IMR-90 (cell line): ENCODE results near the gene PALM3. TPM values are rescaled to one million over a fixed set of nuclear protein-coding genes. Genes with fewer than 3 reads are reported as not detected.

ENCODE experiments used
- ATAC-seq: fragments of 200-7000 bp; cut with Tn5 transposase; 2 replicates; pipeline ENCODE4 v1.9.1; 2020; ENCODE audit warnings: low read depth, mild to moderate bottlenecking, moderate library complexity
- BruUV-seq: library from RNA; stranded (reverse); fragments of 400-500 nt; replicated peaks from 2 replicates; lab custom pipeline; 2021; lab: Mats Ljungman, UMichigan
- CTCF ChIA-PET: fragments of 300-600 bp; formaldehyde crosslinking; extraction: SDS; loops from one replicate; lab custom pipeline; 2021; ENCODE audit warnings: antibody characterized with exemption; lab: Yijun Ruan, JAX
- POLR2A ChIA-PET: fragments of 300-600 bp; sonication (Branson Sonifier 250); formaldehyde crosslinking; loops from one replicate; lab custom pipeline; 2022; ENCODE audit warnings: antibody characterized with exemption; ENCODE audit not compliant: unreplicated experiment; lab: Charles Lee
- DNase-seq: peaks from one replicate; pipeline ENCODE4 v3.0.0; 2013
- H2AFZ ChIP-seq: replicated peaks from 2 replicates; pipeline ENCODE3; 2013; ENCODE audit warnings: low read length, mild to moderate bottlenecking; ENCODE audit not compliant: poor library complexity
- H2AK5ac ChIP-seq: 2 replicates; pipeline ENCODE4 v1.6.1; 2013; ENCODE audit warnings: low read depth, low read length, inconsistent platforms
- H2AK9ac ChIP-seq: replicated peaks from 2 replicates; pipeline ENCODE3; 2013; ENCODE audit warnings: mild to moderate bottlenecking, low read depth, low read length, moderate library complexity; ENCODE audit not compliant: poor library complexity
- H2BK120ac ChIP-seq: 2 replicates; pipeline ENCODE4 v1.6.1; 2013; ENCODE audit warnings: low read depth, low read length, inconsistent platforms
- H2BK15ac ChIP-seq: 3 replicates; pipeline ENCODE4 v1.6.1; 2013; ENCODE audit warnings: low read depth, low read length, inconsistent platforms
- H2BK20ac ChIP-seq: 2 replicates; pipeline ENCODE4 v1.6.1; 2013; ENCODE audit warnings: low read depth, mild to moderate bottlenecking, inconsistent platforms, low read length, moderate library complexity
- H2BK5ac ChIP-seq: 2 replicates; pipeline ENCODE4 v1.6.1; 2013; ENCODE audit warnings: mild to moderate bottlenecking, low read depth, low read length, inconsistent platforms; ENCODE audit not compliant: poor library complexity, severe bottlenecking
- H3K14ac ChIP-seq: replicated peaks from 2 replicates; pipeline ENCODE4 v1.6.1; 2013; ENCODE audit warnings: low read depth, low read length, inconsistent platforms
- H3K18ac ChIP-seq: 2 replicates; pipeline ENCODE4 v1.6.1; 2013; ENCODE audit warnings: low read depth, low read length, control low read depth
- H3K23ac ChIP-seq: 2 replicates; pipeline ENCODE4 v1.6.1; 2013; ENCODE audit warnings: low read depth, low read length, inconsistent platforms
- H3K27ac ChIP-seq: 2 replicates; pipeline ENCODE4 v1.5.1; 2013; ENCODE audit warnings: mild to moderate bottlenecking, control low read depth, low read length; ENCODE audit not compliant: insufficient read depth
- H3K27me3 ChIP-seq: 2 replicates; pipeline ENCODE4 v1.6.1; 2013; ENCODE audit warnings: low read length; ENCODE audit not compliant: control insufficient read depth, insufficient read depth
- H3K36me3 ChIP-seq: 2 replicates; pipeline ENCODE4 v1.6.1; 2013; ENCODE audit warnings: low read length, mixed read lengths; ENCODE audit not compliant: control insufficient read depth, insufficient read depth
- H3K4ac ChIP-seq: 2 replicates; pipeline ENCODE4 v1.6.1; 2013; ENCODE audit warnings: low read depth, low read length, inconsistent platforms
- H3K4me1 ChIP-seq: 2 replicates; pipeline ENCODE4 v1.6.1; 2013; ENCODE audit warnings: low read length, mixed read lengths; ENCODE audit not compliant: control insufficient read depth, insufficient read depth
- H3K4me2 ChIP-seq: 2 replicates; pipeline ENCODE4 v1.6.1; 2013; ENCODE audit warnings: low read depth, mild to moderate bottlenecking, control low read depth, low read length, moderate library complexity
- H3K4me3 ChIP-seq: 2 replicates; pipeline ENCODE4 v1.5.1; 2013; ENCODE audit warnings: low read depth, mild to moderate bottlenecking, control low read depth, low read length, moderate library complexity; ENCODE audit not compliant: insufficient read depth
- H3K56ac ChIP-seq: 2 replicates; pipeline ENCODE4 v1.6.1; 2013; ENCODE audit warnings: low read length, inconsistent platforms; ENCODE audit not compliant: insufficient read depth; ENCODE audit errors: extremely low read depth
- H3K79me1 ChIP-seq, 2 experiments: 2 replicates each; pipeline ENCODE4 v1.6.1; 2013; ENCODE audit warnings: low read length in 2 of 2, inconsistent platforms in 1 of 2, low read depth in 1 of 2
- H3K9ac ChIP-seq: 2 replicates; pipeline ENCODE4 v1.6.1; 2013; ENCODE audit warnings: low read depth, low read length, control low read depth
- H3K9me1 ChIP-seq: 2 replicates; pipeline ENCODE4 v1.6.1; 2013; ENCODE audit warnings: low read length, inconsistent platforms; ENCODE audit not compliant: insufficient read depth
- H3K9me3 ChIP-seq: 2 replicates; pipeline ENCODE4 v1.6.1; 2013; ENCODE audit warnings: low read length; ENCODE audit not compliant: control insufficient read depth, insufficient read depth
- H4K20me1 ChIP-seq: 2 replicates; pipeline ENCODE4 v1.6.1; 2013; ENCODE audit warnings: low read length, inconsistent platforms; ENCODE audit not compliant: insufficient read depth
- H4K5ac ChIP-seq: 2 replicates; pipeline ENCODE4 v1.6.1; 2013; ENCODE audit warnings: mild to moderate bottlenecking, low read depth, low read length, control low read depth
- H4K8ac ChIP-seq, 2 experiments: 2 replicates each; pipeline ENCODE4 v1.6.1; 2013; ENCODE audit warnings: low read depth in 2 of 2, low read length in 2 of 2, control low read depth in 1 of 2, inconsistent platforms in 1 of 2
- H4K91ac ChIP-seq: 2 replicates; pipeline ENCODE4 v1.6.1; 2013; ENCODE audit warnings: low read depth, low read length, inconsistent platforms; ENCODE audit not compliant: insufficient read depth
- CEBPB ChIP-seq: IDR thresholded peaks from 2 replicates; pipeline ENCODE4 v1.6.1; 2012; ENCODE audit warnings: low read depth, low read length, improper control_type of control experiment
- FOS ChIP-seq: fragments of 150-350 bp; IDR thresholded peaks from 2 replicates; pipeline ENCODE4 v1.6.1; 2016; ENCODE audit warnings: low read depth, low read length
- MAZ ChIP-seq: IDR thresholded peaks from 2 replicates; pipeline ENCODE4 v1.6.1; 2012; ENCODE audit warnings: low read depth, mild to moderate bottlenecking, low read length, improper control_type of control experiment, moderate library complexity, borderline replicate concordance
- MXI1 ChIP-seq: IDR thresholded peaks from 2 replicates; pipeline ENCODE4 v1.6.1; 2012; ENCODE audit warnings: low read depth, mild to moderate bottlenecking, low read length, moderate library complexity, borderline replicate concordance
- NFE2L2 ChIP-seq: fragments of 150-350 bp; IDR thresholded peaks from 2 replicates; pipeline ENCODE4 v1.6.1; 2016; ENCODE audit warnings: low read depth, mild to moderate bottlenecking, low read length
- RFX5 ChIP-seq: IDR thresholded peaks from 2 replicates; pipeline ENCODE4 v1.8.0; 2012; ENCODE audit warnings: low read depth, mild to moderate bottlenecking, low read length, moderate library complexity
- WGBS, 2 experiments: methylation state at CpG; one replicate each; pipeline versions ENCODE4 v1.1.5 to v1.1.7; 2013; ENCODE audit warnings: missing lambda C conversion rate in 2 of 2; ENCODE audit not compliant: insufficient read length in 1 of 2; ENCODE audit errors: extremely low coverage in 2 of 2; 5-methylcytosine and 5-hydroxymethylcytosine counted together
- dilution Hi-C: fragments of 300-500 bp; cut with HindIII; formaldehyde crosslinking; loops from one replicate; pipeline ENCODE4 v1.14.3; 2018; ENCODE audit warnings: low sequenced_read_pairs; ENCODE audit not compliant: unreplicated experiment
- in situ Hi-C: fragments of 300-500 bp; cut with MboI; formaldehyde crosslinking; loops from 3 replicates; pipeline ENCODE4 v1.14.3; 2019; ENCODE audit warnings: low sequenced_read_pairs, inconsistent platforms, mixed read lengths
- intact Hi-C: fragments of 100-400 bp; cut with micrococcal nuclease; formaldehyde crosslinking; loops from 2 replicates; pipeline ENCODE4 v1.10.0; 2022
- polyA plus RNA-seq, 3 experiments: library from polyadenylated mRNA; depleted of rRNA; stranded (reverse); fragments of >200 nt; gene quantifications; 2 replicates each; pipeline ENCODE4 v1.2.3, GENCODE V29; 2012; ENCODE audit warnings: low replicate concordance in 1 of 3
- total RNA-seq: library from RNA; depleted of rRNA; stranded (reverse); fragments of >200 nt; gene quantifications from 2 replicates; pipeline ENCODE4 v1.2.3, GENCODE V29; 2012
- TF ChIP-seq, protein P1 (sequence below): conservative IDR thresholded peaks from 2 replicates; pipeline ENCODE4 v1.5.1; 2012; ENCODE audit warnings: mild to moderate bottlenecking, low read depth, low read length, improper control_type of control experiment
- TF ChIP-seq, protein P2 (sequence below): fragments of 150-350 bp; IDR thresholded peaks from 2 replicates; pipeline ENCODE4 v1.6.1; 2017; ENCODE audit warnings: mild to moderate bottlenecking, antibody characterized with exemption, low read length, low read depth

Gene PALM3
- total and polyA plus RNA-seq, 2 of the 4 experiments (the other 2 are of a cell fraction): 0.18 to 0.84 TPM

DNA sequence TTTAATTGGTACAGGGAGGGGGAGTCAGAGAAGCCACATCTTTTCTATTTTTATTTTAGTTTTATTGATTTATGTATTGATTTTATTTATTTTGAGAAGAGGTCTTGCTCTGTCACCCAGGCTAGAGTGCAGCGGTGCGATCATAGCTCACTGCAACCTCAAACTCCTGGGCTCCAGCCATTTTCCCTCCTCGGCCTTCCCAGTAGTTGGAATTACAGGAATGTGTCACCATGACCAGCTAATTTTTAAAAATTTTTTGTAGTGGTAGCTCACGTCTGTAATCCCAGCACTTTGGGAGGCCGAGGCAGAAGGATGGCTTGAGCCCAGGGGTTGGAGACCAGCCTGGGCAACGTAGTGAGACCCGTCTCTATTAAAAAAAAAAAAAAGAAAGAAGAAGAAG is 26.2 kb downstream of the PALM3 start:
- Histone ChIP-seq H2AK5ac (no peak overlapping the region), H3K4me2 (no peak overlapping the region), H4K5ac (no peak overlapping the region), H3K56ac (no peak overlapping the region), H3K27ac (no peak overlapping the region), H4K8ac (no peak overlapping the region), H3K4ac (no peak overlapping the region), H3K4me3 (no peak overlapping the region), H3K23ac (no peak overlapping the region), H2AFZ (no peak overlapping the region), H3K9ac (no peak overlapping the region), H2BK15ac (no peak overlapping the region), H3K27me3 (peaks cover 5% of the 10 kb centered on the region; the same call in 1 of the 2 replicates), H4K20me1 (no peaks in the 10 kb centered on the region), H3K4me1 (no peaks in the 10 kb centered on the region), H2BK5ac (no peak overlapping the region), H2BK20ac (no peak overlapping the region), H3K18ac (no peak overlapping the region), H3K36me3 (no peaks in the 10 kb centered on the region), H3K9me3 (no peaks in the 10 kb centered on the region), H2AK9ac (no peak overlapping the region), H3K14ac (no peak overlapping the region), H2BK120ac (no peak overlapping the region), H4K91ac (no peak overlapping the region), H3K9me1 (no peaks in the 10 kb centered on the region; the same call in 1 of the 2 replicates), H3K79me1 (no peaks in the 10 kb centered on the region)
- BruUV-seq: no TSS peak
- ChIA-PET CTCF (no interaction called here), POLR2A (no interaction called here)
- in situ Hi-C loops (no loop called here), dilution Hi-C loops (no loop called here), intact Hi-C loops (no loop called here)
- TF ChIP-seq, protein P1, sequence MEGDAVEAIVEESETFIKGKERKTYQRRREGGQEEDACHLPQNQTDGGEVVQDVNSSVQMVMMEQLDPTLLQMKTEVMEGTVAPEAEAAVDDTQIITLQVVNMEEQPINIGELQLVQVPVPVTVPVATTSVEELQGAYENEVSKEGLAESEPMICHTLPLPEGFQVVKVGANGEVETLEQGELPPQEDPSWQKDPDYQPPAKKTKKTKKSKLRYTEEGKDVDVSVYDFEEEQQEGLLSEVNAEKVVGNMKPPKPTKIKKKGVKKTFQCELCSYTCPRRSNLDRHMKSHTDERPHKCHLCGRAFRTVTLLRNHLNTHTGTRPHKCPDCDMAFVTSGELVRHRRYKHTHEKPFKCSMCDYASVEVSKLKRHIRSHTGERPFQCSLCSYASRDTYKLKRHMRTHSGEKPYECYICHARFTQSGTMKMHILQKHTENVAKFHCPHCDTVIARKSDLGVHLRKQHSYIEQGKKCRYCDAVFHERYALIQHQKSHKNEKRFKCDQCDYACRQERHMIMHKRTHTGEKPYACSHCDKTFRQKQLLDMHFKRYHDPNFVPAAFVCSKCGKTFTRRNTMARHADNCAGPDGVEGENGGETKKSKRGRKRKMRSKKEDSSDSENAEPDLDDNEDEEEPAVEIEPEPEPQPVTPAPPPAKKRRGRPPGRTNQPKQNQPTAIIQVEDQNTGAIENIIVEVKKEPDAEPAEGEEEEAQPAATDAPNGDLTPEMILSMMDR: no peak
- TF ChIP-seq NFE2L2: no peak
- TF ChIP-seq, protein P2, sequence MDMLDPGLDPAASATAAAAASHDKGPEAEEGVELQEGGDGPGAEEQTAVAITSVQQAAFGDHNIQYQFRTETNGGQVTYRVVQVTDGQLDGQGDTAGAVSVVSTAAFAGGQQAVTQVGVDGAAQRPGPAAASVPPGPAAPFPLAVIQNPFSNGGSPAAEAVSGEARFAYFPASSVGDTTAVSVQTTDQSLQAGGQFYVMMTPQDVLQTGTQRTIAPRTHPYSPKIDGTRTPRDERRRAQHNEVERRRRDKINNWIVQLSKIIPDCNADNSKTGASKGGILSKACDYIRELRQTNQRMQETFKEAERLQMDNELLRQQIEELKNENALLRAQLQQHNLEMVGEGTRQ: no peak
- TF ChIP-seq MXI1: no peak
- no peak for TF ChIP-seq FOS
- no peak for TF ChIP-seq RFX5
- TF ChIP-seq CEBPB: no peak
- TF ChIP-seq MAZ: no peak
- no CpG with 5 or more reads among the region's 7 CpGs for WGBS, 2 experiments
- no peak for ATAC-seq
- no peak for DNase-seq
